Suprapubic skin (tissue), 4 donors: ENCODE data around the gene GSTO2.

ENCODE experiments used
- POLR2A ChIP-seq, 2 donors: fragments of 450-650 bp; IDR thresholded peaks; one replicate each; pipeline ENCODE4 v1.6.1; 2017; ENCODE audit warnings: antibody characterized with exemption in 2 of 2, mild to moderate bottlenecking in 2 of 2, moderate library complexity in 2 of 2
- POLR2AphosphoS5 ChIP-seq, 3 donors: sonication (generic); formaldehyde crosslinking; IDR thresholded peaks; one replicate each; pipeline ENCODE4 v1.6.1; 2017; ENCODE audit warnings: antibody characterized with exemption in 3 of 3
- TF ChIP-seq, protein P1 (sequence below), 2 donors: fragments of 200-600 bp in 1 of 2; fragments of 450-650 bp in 1 of 2; sonication (generic) in 1 of 2; IDR thresholded peaks; one replicate each; pipeline ENCODE4 v1.5.1; 2016 to 2019; ENCODE audit warnings: antibody characterized with exemption in 2 of 2, mild to moderate bottlenecking in 1 of 2, moderate library complexity in 1 of 2

DNA sequence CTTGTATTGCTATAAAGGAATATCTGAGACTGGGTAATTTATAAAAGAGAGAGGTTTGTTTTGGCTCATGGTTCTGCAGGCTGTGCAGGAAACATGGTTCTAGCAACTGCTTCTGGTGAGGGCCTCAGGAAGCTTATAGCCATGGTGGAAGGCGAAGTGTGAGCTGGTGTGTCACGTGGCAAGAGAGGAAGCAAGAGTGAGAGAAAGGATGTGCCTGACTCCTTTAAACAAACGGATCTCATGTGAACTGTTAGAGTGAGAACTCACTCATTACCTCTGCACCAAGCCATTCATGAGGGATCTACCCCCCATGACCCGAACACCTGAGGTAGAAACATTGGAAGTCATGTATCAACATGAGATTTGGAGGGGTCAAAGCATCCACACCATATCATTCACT is 77.0 kb downstream of the GSTO2 start:
- TF ChIP-seq, protein P1, sequence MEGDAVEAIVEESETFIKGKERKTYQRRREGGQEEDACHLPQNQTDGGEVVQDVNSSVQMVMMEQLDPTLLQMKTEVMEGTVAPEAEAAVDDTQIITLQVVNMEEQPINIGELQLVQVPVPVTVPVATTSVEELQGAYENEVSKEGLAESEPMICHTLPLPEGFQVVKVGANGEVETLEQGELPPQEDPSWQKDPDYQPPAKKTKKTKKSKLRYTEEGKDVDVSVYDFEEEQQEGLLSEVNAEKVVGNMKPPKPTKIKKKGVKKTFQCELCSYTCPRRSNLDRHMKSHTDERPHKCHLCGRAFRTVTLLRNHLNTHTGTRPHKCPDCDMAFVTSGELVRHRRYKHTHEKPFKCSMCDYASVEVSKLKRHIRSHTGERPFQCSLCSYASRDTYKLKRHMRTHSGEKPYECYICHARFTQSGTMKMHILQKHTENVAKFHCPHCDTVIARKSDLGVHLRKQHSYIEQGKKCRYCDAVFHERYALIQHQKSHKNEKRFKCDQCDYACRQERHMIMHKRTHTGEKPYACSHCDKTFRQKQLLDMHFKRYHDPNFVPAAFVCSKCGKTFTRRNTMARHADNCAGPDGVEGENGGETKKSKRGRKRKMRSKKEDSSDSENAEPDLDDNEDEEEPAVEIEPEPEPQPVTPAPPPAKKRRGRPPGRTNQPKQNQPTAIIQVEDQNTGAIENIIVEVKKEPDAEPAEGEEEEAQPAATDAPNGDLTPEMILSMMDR (IDR thresholded peaks at IDR 0.05): no peak
- TF ChIP-seq POLR2AphosphoS5 (IDR thresholded peaks at IDR 0.05) (no peak), POLR2A (IDR thresholded peaks at IDR 0.05) (no peak)
